K562 (cell line): ENCODE data around the gene LTA4H. TPM values are rescaled to one million over a fixed set of nuclear protein-coding genes. Genes with fewer than 3 reads are reported as not detected.

Experiments used
- BCL6 ChIP-seq: fragments of 250-450 bp; sonication (Bioruptor Pico); IDR thresholded peaks from 2 replicates; pipeline ENCODE4 v1.4.0; 2020
- BRD9 ChIP-seq: fragments of 450-650 bp; IDR thresholded peaks from 2 replicates; pipeline ENCODE4 v1.6.1; 2018; ENCODE audit warnings: low read depth; ENCODE audit not compliant: partially characterized antibody
- CREB3 ChIP-seq: fragments of 450-650 bp; conservative IDR thresholded peaks from 2 replicates; pipeline ENCODE4 v1.6.1; 2016; ENCODE audit warnings: missing genetic modification characterization, low read depth, mild to moderate bottlenecking, missing compliant biosample characterization, moderate library complexity
- DDX20 ChIP-seq: fragments of 450-650 bp; IDR thresholded peaks from 2 replicates; pipeline ENCODE4 v1.6.1; 2016; ENCODE audit warnings: missing genetic modification characterization, low read depth, mild to moderate bottlenecking, missing compliant biosample characterization, moderate library complexity
- GABPA ChIP-seq: fragments of 200-800 bp; sonication (Bioruptor generic); conservative IDR thresholded peaks from 2 replicates; pipeline ENCODE4 v1.6.1; 2016; ENCODE audit warnings: low read depth, missing genetic modification characterization, missing compliant biosample characterization
- MAFF ChIP-seq: IDR thresholded peaks from 2 replicates; pipeline ENCODE4 v1.6.1; 2012; ENCODE audit warnings: low read length, improper control_type of control experiment
- MCM2 ChIP-seq: fragments of 450-650 bp; IDR thresholded peaks from 2 replicates; pipeline ENCODE4 v1.6.1; 2017; ENCODE audit warnings: low read depth, mild to moderate bottlenecking
- MEF2D ChIP-seq: conservative IDR thresholded peaks from 2 replicates; pipeline ENCODE4 v1.6.1; 2016; ENCODE audit warnings: low read depth, missing genetic modification characterization, missing compliant biosample characterization
- POLR2AphosphoS5 ChIP-seq: IDR thresholded peaks from 2 replicates; pipeline ENCODE4 v1.6.1; 2011; ENCODE audit warnings: mild to moderate bottlenecking, low read depth, low read length, moderate library complexity; ENCODE audit not compliant: control insufficient read depth, insufficient read depth
- POU5F1 ChIP-seq: fragments of 150-350 bp; IDR thresholded peaks from 2 replicates; pipeline ENCODE4 v1.6.1; 2014; ENCODE audit warnings: borderline replicate concordance, low read length, low read depth, mild to moderate bottlenecking; ENCODE audit not compliant: partially characterized antibody
- SMAD4 ChIP-seq: fragments of 250-450 bp; sonication (Bioruptor Pico); conservative IDR thresholded peaks from 2 replicates; pipeline ENCODE4 v1.8.0; 2021; ENCODE audit warnings: inconsistent platforms, mild to moderate bottlenecking, moderate library complexity
- ZBTB11 ChIP-seq, 3 experiments: fragments of 200-800 bp in 1 of 3; fragments of 250-450 bp in 1 of 3; fragments of 450-650 bp in 1 of 3; sonication (Bioruptor Pico) in 1 of 3; sonication (Bioruptor generic) in 1 of 3; formaldehyde crosslinking in 1 of 3; IDR thresholded peaks; 2 replicates each; pipeline versions ENCODE4 v1.6.1 to v1.8.0; 2016 to 2022; ENCODE audit warnings: mild to moderate bottlenecking in 2 of 3, missing genetic modification characterization in 2 of 3, missing compliant biosample characterization in 1 of 3, moderate library complexity in 1 of 3
- ZNF134 ChIP-seq: fragments of 250-450 bp; sonication (Bioruptor Pico); conservative IDR thresholded peaks from 2 replicates; pipeline ENCODE4 v1.4.0; 2020
- ZNF174 ChIP-seq: fragments of 250-450 bp; sonication (Bioruptor Pico); IDR thresholded peaks from 2 replicates; pipeline ENCODE4 v1.4.0; 2020; ENCODE audit warnings: mild to moderate bottlenecking
- ZNF41 ChIP-seq: fragments of 250-450 bp; sonication (Bioruptor Pico); conservative IDR thresholded peaks from 2 replicates; pipeline ENCODE4 v1.4.0; 2020; ENCODE audit warnings: mild to moderate bottlenecking
- ZNF584 ChIP-seq: fragments of 200-800 bp; sonication (Bioruptor generic); IDR thresholded peaks from 2 replicates; pipeline ENCODE4 v1.6.1; 2016; ENCODE audit warnings: low read depth, mild to moderate bottlenecking, missing genetic modification characterization, missing compliant biosample characterization
- ZNF717 ChIP-seq: fragments of 250-450 bp; sonication (Bioruptor Pico); IDR thresholded peaks from 2 replicates; pipeline ENCODE4 v1.5.0; 2021
- ZNF76 ChIP-seq: fragments of 250-450 bp; sonication (Bioruptor Pico); IDR thresholded peaks from 2 replicates; pipeline ENCODE4 v1.4.0; 2020; ENCODE audit warnings: mild to moderate bottlenecking, moderate library complexity, borderline replicate concordance
- ZNF778 ChIP-seq: fragments of 450-650 bp; formaldehyde crosslinking; IDR thresholded peaks from 2 replicates; pipeline ENCODE4 v1.4.0; 2020; ENCODE audit warnings: mild to moderate bottlenecking, moderate library complexity
- ZNF830 ChIP-seq: fragments of 250-450 bp; sonication (Bioruptor Pico); IDR thresholded peaks from 2 replicates; pipeline ENCODE4 v1.5.0; 2021; ENCODE audit warnings: mild to moderate bottlenecking
- polyA plus RNA-seq, 8 experiments: library from polyadenylated mRNA; depleted of rRNA in 4 of 8; stranded (reverse) in 5 of 8; unstranded in 3 of 8; fragments of >200 nt; fragmentation: Nextera tagmentation in 2 of 8; fragmentation: Illumina TruSeq in 1 of 8; extraction: Ambion mirVana in 2 of 8; extraction: Trizol in 1 of 8; gene quantifications; 2 replicates each; pipeline versions ENCODE4 v1.2.1 to v1.2.3, GENCODE V29; 2011 to 2014; ENCODE audit warnings: inconsistent platforms in 1 of 8, missing spikeins in 1 of 8
- total RNA-seq, 7 experiments: library from RNA; depleted of rRNA in 6 of 7; stranded (reverse); fragments of >200 nt in 6 of 7; fragmentation: Illumina TruSeq in 2 of 7; extraction: Trizol in 2 of 7; gene quantifications; 2 replicates each; pipeline versions ENCODE4 v1.2.1 to v1.2.3, GENCODE V29; 2011 to 2021; ENCODE audit warnings: low replicate concordance in 1 of 7
- TF ChIP-seq, protein P1 (sequence below): fragments of 450-650 bp; formaldehyde crosslinking; IDR thresholded peaks from 2 replicates; pipeline ENCODE4 v1.4.0; 2022; ENCODE audit warnings: missing genetic modification characterization
- TF ChIP-seq, protein P2 (sequence below): fragments of 450-650 bp; IDR thresholded peaks from 2 replicates; pipeline ENCODE4 v1.6.1; 2016; ENCODE audit warnings: low read depth, mild to moderate bottlenecking, moderate library complexity

LTA4H gene
- total and polyA plus RNA-seq, 9 of the 15 experiments (the other 6 are each of a cell fraction or from before 2014, with no cell fraction given): 25.2 to 58.1 (median 40.5) TPM

DNA sequence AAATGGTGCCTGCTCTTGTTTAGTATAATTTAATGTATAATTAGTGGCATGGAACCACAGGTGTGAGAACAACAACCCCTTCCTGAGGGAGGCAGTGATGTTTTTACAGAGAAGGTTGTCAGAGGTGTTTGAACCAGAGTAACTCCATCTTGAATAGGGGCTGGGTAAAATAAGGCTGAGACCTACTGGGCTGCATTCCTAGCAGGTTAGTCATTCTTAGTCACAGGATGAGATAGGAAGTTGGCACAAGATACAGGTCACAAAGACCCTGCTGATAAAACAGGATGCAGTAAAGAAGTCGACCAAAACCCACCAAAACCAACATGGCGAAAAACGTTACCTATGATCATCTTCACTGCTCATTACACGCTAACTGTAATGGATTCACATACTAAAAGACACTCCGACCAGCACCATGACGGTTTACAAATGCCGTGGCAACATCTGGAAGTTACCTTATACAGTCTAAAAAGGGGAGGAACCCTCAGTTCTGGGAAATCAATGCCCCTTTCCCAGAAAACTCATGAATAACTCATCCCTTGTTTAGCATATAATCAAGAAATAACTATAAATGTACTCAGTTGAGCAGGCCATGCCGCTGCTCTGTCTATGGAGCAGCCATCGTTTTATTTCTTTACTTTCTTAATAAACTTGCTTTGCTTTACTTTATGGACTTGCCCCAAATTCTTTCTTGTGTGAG lies 47.8 kb upstream of the LTA4H start (continued):
- peak; percentile 98 for TF ChIP-seq ZNF76
- peak; percentile 95 for TF ChIP-seq BCL6 (CRISPR knock-in tag)
- no peak for TF ChIP-seq POU5F1
- peak in 1 of 3 experiments; percentile 87; a peak in 2 of 6 replicates for TF ChIP-seq ZBTB11 (CRISPR knock-in tag; IDR thresholded peaks at IDR 0.05)
- TF ChIP-seq ZNF174 (CRISPR knock-in tag): 0 out of 2 replicates have a peak, but pooled peaks have one; percentile 14
- no peak for TF ChIP-seq POLR2AphosphoS5
- TF ChIP-seq MAFF: no peak
- peak; percentile 46; the same call in 1 of the 2 replicates for TF ChIP-seq ZNF830 (CRISPR knock-in tag)
- peak; percentile 97 for TF ChIP-seq DDX20 (tag)
- TF ChIP-seq ZNF41 (CRISPR knock-in tag): peak; percentile 96
- TF ChIP-seq MEF2D (tag): peak; percentile 97
- no peak for TF ChIP-seq ZNF778
- peak; percentile 100 for TF ChIP-seq ZNF584 (CRISPR knock-in tag)
- TF ChIP-seq CREB3 (tag): peak; percentile 98
- no peak for TF ChIP-seq BRD9
- 0 out of 2 replicates have a peak, but pooled peaks have one; percentile 68 for TF ChIP-seq ZNF717 (CRISPR knock-in tag)
- TF ChIP-seq, protein P1, sequence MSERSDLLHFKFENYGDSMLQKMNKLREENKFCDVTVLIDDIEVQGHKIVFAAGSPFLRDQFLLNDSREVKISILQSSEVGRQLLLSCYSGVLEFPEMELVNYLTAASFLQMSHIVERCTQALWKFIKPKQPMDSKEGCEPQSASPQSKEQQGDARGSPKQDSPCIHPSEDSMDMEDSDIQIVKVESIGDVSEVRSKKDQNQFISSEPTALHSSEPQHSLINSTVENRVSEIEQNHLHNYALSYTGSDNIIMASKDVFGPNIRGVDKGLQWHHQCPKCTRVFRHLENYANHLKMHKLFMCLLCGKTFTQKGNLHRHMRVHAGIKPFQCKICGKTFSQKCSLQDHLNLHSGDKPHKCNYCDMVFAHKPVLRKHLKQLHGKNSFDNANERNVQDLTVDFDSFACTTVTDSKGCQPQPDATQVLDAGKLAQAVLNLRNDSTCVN (CRISPR knock-in tag): peak; percentile 95; the same call in 1 of the 2 replicates
- TF ChIP-seq, protein P2, sequence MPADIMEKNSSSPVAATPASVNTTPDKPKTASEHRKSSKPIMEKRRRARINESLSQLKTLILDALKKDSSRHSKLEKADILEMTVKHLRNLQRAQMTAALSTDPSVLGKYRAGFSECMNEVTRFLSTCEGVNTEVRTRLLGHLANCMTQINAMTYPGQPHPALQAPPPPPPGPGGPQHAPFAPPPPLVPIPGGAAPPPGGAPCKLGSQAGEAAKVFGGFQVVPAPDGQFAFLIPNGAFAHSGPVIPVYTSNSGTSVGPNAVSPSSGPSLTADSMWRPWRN: no peak
- peak; percentile 82 for TF ChIP-seq ZNF134 (CRISPR knock-in tag)
- peak; percentile 65 for TF ChIP-seq GABPA (tag)
- TF ChIP-seq SMAD4 (CRISPR knock-in tag): peak; percentile 99
- TF ChIP-seq MCM2: no peak
